ENCODE data around the gene ADPRHL1. TPM values are rescaled to one million over a fixed set of nuclear protein-coding genes. Genes with fewer than 3 reads are reported as not detected.

The ADPRHL1 gene
- total RNA-seq, 1 experiment from 2014 or later: 2.7 TPM

DNA sequence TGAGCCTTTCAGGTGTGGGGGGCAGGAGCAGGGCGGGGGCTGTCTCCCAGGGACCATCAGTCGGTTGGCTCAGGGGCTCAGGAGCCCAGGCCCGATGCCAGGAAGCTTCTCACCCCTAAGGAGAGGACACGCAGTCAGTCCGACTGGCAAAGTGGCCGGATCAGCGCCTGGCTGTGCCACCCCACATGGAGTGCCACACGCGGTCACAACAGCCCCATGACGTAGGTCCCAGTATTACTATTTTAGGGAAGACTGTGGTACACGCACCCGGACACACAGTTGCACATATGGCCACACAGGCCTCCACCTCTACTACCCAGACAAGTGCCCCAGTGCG is 60.1 kb downstream of the ADPRHL1 start:
- Mint-ChIP-seq H3K27me3 (ENCODE audit: low read depth) (no peaks in the 10 kb centered on the region; the same call in 1 of the 2 replicates), H3K27ac (peak overlapping the region in 1 of 3 experiments; percentile 37; a peak in 3 of 7 replicates), H3K4me3 (peak overlapping the region; percentile 65 to 77), H3K9me3 (peaks cover 22 to 23% of the 10 kb centered on the region in 2 experiments), H3K4me1 (peaks cover 25 to 26% of the 10 kb centered on the region in 2 experiments), H3K36me3 (ENCODE audit: insufficient read depth in 1 of 3, low read depth in 3 of 3) (peaks cover 12 to 22% (median 21%) of the 10 kb centered on the region in 3 experiments; a peak in 6 of 7 replicates)
- Histone ChIP-seq H3K27me3 (ENCODE audit: insufficient read depth, low read length) (no peaks in the 10 kb centered on the region), H2BK20ac (ENCODE audit: low read depth, low read length, poor library complexity, severe bottlenecking) (no peak overlapping the region), H3K23me2 (ENCODE audit: insufficient read length, low read depth, low read length, poor library complexity, severe bottlenecking) (peaks cover 4% of the 10 kb centered on the region), H3K4me2 (ENCODE audit: insufficient read depth, insufficient read length, low read length) (peak overlapping the region; percentile 79), H2AK5ac (ENCODE audit: insufficient read length, low read length) (no peak overlapping the region), H3K4ac (ENCODE audit: low read depth, low read length) (no peak overlapping the region), H3K9ac (ENCODE audit: extremely low read depth, insufficient read length, low read length) (peak overlapping the region; percentile 27), H3K4me1 (ENCODE audit: insufficient read depth, low read length) (peaks cover 9% of the 10 kb centered on the region), H3K79me2 (ENCODE audit: insufficient read depth, low read length) (no peaks in the 10 kb centered on the region), H3K79me1 (ENCODE audit: insufficient read depth, low read depth, low read length, poor library complexity, severe bottlenecking) (no peaks in the 10 kb centered on the region), H4K91ac (ENCODE audit: insufficient read length, low read depth, low read length) (no peak overlapping the region), H2BK15ac (ENCODE audit: low read depth, low read length) (no peak overlapping the region), H3K23ac (ENCODE audit: insufficient read length, low read depth, low read length) (no peak overlapping the region), H3K14ac (ENCODE audit: insufficient read depth, low read length) (peak overlapping the region; percentile 59), H3T11ph (ENCODE audit: low read length) (no peak overlapping the region), H2AFZ (ENCODE audit: low read length) (no peak overlapping the region), H4K5ac (ENCODE audit: insufficient read length, low read depth, low read length) (no peak overlapping the region), H4K20me1 (ENCODE audit: control insufficient read depth, insufficient read depth, insufficient read length) (no peaks in the 10 kb centered on the region), H3K18ac (ENCODE audit: insufficient read length, low read depth, low read length) (no peak overlapping the region), H2BK12ac (ENCODE audit: insufficient read length, low read depth, low read length) (no peak overlapping the region), H2BK5ac (ENCODE audit: insufficient read length, low read length) (no peak overlapping the region), H2BK120ac (ENCODE audit: low read depth, low read length, poor library complexity, severe bottlenecking) (no peak overlapping the region), H3K9me3 (ENCODE audit: control insufficient read depth, low read depth, low read length) (no peaks in the 10 kb centered on the region), H3K27ac (ENCODE audit: insufficient read length, low read depth, low read length) (no peak overlapping the region), H3K56ac (ENCODE audit: insufficient read length, low read depth, low read length) (no peak overlapping the region), H4K8ac (replicated peaks; ENCODE audit: insufficient read length, low read depth, low read length) (no peak overlapping the region)
- WGBS (ENCODE audit: extremely low coverage, insufficient read length, low lambda C conversion rate): no CpG with 5 or more reads among the region's 13 CpGs
- TF ChIP-seq, protein P1, sequence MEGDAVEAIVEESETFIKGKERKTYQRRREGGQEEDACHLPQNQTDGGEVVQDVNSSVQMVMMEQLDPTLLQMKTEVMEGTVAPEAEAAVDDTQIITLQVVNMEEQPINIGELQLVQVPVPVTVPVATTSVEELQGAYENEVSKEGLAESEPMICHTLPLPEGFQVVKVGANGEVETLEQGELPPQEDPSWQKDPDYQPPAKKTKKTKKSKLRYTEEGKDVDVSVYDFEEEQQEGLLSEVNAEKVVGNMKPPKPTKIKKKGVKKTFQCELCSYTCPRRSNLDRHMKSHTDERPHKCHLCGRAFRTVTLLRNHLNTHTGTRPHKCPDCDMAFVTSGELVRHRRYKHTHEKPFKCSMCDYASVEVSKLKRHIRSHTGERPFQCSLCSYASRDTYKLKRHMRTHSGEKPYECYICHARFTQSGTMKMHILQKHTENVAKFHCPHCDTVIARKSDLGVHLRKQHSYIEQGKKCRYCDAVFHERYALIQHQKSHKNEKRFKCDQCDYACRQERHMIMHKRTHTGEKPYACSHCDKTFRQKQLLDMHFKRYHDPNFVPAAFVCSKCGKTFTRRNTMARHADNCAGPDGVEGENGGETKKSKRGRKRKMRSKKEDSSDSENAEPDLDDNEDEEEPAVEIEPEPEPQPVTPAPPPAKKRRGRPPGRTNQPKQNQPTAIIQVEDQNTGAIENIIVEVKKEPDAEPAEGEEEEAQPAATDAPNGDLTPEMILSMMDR (conservative IDR thresholded peaks at IDR 0.05): no peak
- DNase-seq: no peak
